HEK293T (cell line): ENCODE measurements around the gene ERC2.

Experiments used
- ARNT ChIP-seq: fragments of 450-650 bp; IDR thresholded peaks from 2 replicates; pipeline ENCODE4 v1.6.1; 2017; ENCODE audit warnings: mild to moderate bottlenecking
- BHLHE40 ChIP-seq: fragments of 450-650 bp; IDR thresholded peaks from 2 replicates; pipeline ENCODE4 v1.6.1; 2016; ENCODE audit warnings: mild to moderate bottlenecking, moderate library complexity, borderline replicate concordance
- ELF4 ChIP-seq: fragments of 450-650 bp; IDR thresholded peaks from 2 replicates; pipeline ENCODE4 v1.6.1; 2017; ENCODE audit warnings: antibody characterized with exemption
- FOXA1 ChIP-seq: fragments of 450-650 bp; IDR thresholded peaks from 2 replicates; pipeline ENCODE4 v1.6.1; 2016; ENCODE audit warnings: mild to moderate bottlenecking
- FOXK2 ChIP-seq: fragments of 450-650 bp; IDR thresholded peaks from 2 replicates; pipeline ENCODE4 v1.6.1; 2016; ENCODE audit warnings: mild to moderate bottlenecking
- FOXM1 ChIP-seq: fragments of 450-650 bp; IDR thresholded peaks from 2 replicates; pipeline ENCODE4 v1.6.1; 2017; ENCODE audit warnings: mild to moderate bottlenecking, borderline replicate concordance
- HDGF ChIP-seq: fragments of 450-650 bp; IDR thresholded peaks from 2 replicates; pipeline ENCODE4 v1.6.1; 2017; ENCODE audit warnings: antibody characterized with exemption, borderline replicate concordance
- LEF1 ChIP-seq: fragments of 450-650 bp; IDR thresholded peaks from 2 replicates; pipeline ENCODE4 v1.6.1; 2017; ENCODE audit warnings: mild to moderate bottlenecking, borderline replicate concordance
- NFRKB ChIP-seq: fragments of 450-650 bp; IDR thresholded peaks from 2 replicates; pipeline ENCODE4 v1.6.1; 2016; ENCODE audit warnings: mild to moderate bottlenecking, moderate library complexity
- PKNOX1 ChIP-seq: fragments of 450-650 bp; IDR thresholded peaks from 2 replicates; pipeline ENCODE4 v1.6.1; 2016
- SP1 ChIP-seq: fragments of 450-650 bp; IDR thresholded peaks from 2 replicates; pipeline ENCODE4 v1.6.1; 2017
- SUZ12 ChIP-seq: fragments of 450-650 bp; IDR thresholded peaks from 2 replicates; pipeline ENCODE4 v1.6.1; 2016; ENCODE audit warnings: mild to moderate bottlenecking
- TARDBP ChIP-seq: fragments of 450-650 bp; IDR thresholded peaks from 2 replicates; pipeline ENCODE4 v1.6.1; 2016
- ZNF384 ChIP-seq: fragments of 450-650 bp; IDR thresholded peaks from 2 replicates; pipeline ENCODE4 v1.6.1; 2016

GRCh38 chr3:55494976-55495375 lies 973.3 kb downstream of the ERC2 start:
- no peak for TF ChIP-seq BHLHE40
- TF ChIP-seq SUZ12 = no peak
- TF ChIP-seq NFRKB = no peak
- TF ChIP-seq ELF4 = no peak
- TF ChIP-seq FOXM1 = no peak
- no peak for TF ChIP-seq SP1
- TF ChIP-seq HDGF = no peak
- no peak for TF ChIP-seq LEF1
- no peak for TF ChIP-seq ARNT
- TF ChIP-seq ZNF384 = no peak
- no peak for TF ChIP-seq FOXK2
- no peak for TF ChIP-seq FOXA1
- no peak for TF ChIP-seq TARDBP
- TF ChIP-seq PKNOX1 = no peak
